ENCODE results near the gene PLCH2.

PLCH2 gene

DNA sequence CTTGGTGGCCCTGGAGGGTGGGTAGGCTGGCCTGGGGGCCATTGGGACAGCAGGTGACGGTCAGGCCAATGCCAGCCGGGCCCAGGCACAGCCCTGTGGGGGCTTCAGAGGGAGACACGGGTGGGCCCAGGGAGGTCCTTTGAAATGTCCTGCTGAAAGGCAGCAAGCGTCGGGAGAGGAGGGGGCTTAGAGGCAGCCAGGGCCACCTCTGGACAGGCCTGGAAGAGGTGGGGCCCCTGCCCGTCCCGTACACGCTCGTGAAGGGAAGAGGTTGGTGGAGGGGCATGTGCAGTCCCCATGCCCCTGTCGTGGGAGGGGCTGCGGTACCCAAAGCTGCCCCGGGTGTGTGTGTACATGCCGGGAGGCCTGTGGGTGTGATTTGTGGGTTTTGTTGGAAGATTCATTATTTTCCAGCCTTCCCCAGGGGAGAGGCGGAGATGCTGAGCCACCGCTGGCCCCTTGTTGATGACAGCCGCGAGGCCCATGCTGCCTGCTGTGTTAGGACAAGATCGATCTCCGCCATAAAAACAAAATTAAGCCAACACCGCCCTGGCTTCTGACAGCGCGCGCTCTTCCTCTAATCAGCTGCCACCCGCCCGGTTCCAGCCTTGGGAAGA, 3.4 kb upstream of the PLCH2 start:
- H3K4me3 Mint-ChIP-seq = no peak overlapping the region
- no peak overlapping the region for H3K27ac Mint-ChIP-seq
- H3K4me1 Mint-ChIP-seq = no peaks in the 10 kb centered on the region
- H3K36me3 Mint-ChIP-seq (ENCODE audit: low read depth) = no peaks in the 10 kb centered on the region
- TF ChIP-seq, protein P1, sequence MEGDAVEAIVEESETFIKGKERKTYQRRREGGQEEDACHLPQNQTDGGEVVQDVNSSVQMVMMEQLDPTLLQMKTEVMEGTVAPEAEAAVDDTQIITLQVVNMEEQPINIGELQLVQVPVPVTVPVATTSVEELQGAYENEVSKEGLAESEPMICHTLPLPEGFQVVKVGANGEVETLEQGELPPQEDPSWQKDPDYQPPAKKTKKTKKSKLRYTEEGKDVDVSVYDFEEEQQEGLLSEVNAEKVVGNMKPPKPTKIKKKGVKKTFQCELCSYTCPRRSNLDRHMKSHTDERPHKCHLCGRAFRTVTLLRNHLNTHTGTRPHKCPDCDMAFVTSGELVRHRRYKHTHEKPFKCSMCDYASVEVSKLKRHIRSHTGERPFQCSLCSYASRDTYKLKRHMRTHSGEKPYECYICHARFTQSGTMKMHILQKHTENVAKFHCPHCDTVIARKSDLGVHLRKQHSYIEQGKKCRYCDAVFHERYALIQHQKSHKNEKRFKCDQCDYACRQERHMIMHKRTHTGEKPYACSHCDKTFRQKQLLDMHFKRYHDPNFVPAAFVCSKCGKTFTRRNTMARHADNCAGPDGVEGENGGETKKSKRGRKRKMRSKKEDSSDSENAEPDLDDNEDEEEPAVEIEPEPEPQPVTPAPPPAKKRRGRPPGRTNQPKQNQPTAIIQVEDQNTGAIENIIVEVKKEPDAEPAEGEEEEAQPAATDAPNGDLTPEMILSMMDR (IDR thresholded peaks at IDR 0.05; ENCODE audit: unreplicated experiment in 3 of 3) = no peak
- H3K9me3 Mint-ChIP-seq = no peaks in the 10 kb centered on the region
- peaks cover 17% of the 10 kb centered on the region for H3K27me3 Mint-ChIP-seq (ENCODE audit: low read depth)

DNA sequence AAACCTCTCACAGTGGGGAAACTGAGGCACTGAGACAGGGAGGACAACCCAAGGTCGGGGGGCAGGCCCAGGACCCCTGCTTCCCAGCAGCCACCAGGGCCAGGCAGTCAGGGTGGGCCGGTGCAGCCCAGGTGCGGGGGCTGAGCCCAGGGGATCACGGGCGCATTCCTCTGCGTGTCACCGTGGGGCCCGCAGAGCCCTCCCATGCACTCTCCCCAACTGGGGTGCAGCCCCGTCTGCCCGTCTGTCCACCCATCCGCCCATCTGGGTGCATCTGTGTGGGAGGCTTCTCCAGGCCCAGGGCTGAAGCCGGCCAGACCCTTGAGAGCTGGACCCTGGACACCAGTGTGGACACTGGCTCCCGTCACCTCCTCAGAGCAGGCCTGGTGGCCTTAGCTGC, 2.9 kb upstream of the PLCH2 start:
- peaks cover 15% of the 10 kb centered on the region for H3K27me3 Mint-ChIP-seq (ENCODE audit: low read depth)

DNA sequence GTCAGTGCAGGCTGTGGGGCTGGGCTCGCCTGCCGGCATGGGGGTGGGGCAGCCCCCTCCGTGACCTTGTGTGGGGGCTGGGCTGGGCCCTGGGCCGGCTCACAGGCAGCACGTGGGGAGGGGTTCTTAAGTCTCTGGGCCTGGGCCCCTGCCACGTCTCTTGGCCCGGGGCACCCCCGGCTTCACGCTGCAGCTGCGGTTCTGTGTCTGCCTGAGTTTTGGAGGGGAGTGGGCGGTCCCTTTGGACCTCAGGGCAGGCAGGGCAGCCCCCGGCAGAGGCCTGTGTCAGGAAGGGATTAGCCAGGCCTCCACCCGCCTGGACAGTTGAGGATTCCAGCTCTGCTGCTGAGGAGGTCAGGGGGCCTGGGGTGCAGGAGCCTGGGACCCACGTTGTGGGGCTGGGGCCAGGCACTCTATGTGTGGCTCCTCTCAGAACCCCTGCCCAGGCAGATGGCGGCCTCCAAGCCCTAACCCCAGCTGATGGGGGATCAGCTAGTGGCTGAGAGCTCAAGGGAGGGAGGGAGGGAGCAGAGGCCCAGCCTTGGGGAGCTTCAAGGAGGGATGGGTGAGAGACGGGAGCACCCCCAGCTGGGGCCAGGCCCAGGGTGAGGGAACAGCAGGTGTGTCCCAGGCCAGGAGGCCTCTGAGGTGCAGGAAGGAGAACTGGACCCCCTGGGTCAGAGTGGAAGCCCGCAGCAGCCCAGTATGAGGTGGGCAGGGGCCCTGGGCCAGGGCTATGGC, 1.8 kb upstream of the PLCH2 start:
- no peaks in the 10 kb centered on the region for H3K9me3 Mint-ChIP-seq
- no peak overlapping the region for H3K4me3 Mint-ChIP-seq
- H3K27me3 Mint-ChIP-seq (ENCODE audit: low read depth) = peaks cover 5% of the 10 kb centered on the region
- no peaks in the 10 kb centered on the region for H3K4me1 Mint-ChIP-seq
- TF ChIP-seq, protein P1 (IDR thresholded peaks at IDR 0.05; ENCODE audit: unreplicated experiment in 3 of 3) = no peak
- H3K27ac Mint-ChIP-seq = no peak overlapping the region
- H3K36me3 Mint-ChIP-seq (ENCODE audit: low read depth) = no peaks in the 10 kb centered on the region

More for the DNA sequence above, 2.9 kb upstream of the PLCH2 start:
- H3K4me1 Mint-ChIP-seq = no peaks in the 10 kb centered on the region
- no peaks in the 10 kb centered on the region for H3K9me3 Mint-ChIP-seq
- no peaks in the 10 kb centered on the region for H3K36me3 Mint-ChIP-seq (ENCODE audit: low read depth)
- H3K27ac Mint-ChIP-seq = no peak overlapping the region
- TF ChIP-seq, protein P1 (IDR thresholded peaks at IDR 0.05; ENCODE audit: unreplicated experiment in 3 of 3) = no peak
- H3K4me3 Mint-ChIP-seq = no peak overlapping the region

DNA sequence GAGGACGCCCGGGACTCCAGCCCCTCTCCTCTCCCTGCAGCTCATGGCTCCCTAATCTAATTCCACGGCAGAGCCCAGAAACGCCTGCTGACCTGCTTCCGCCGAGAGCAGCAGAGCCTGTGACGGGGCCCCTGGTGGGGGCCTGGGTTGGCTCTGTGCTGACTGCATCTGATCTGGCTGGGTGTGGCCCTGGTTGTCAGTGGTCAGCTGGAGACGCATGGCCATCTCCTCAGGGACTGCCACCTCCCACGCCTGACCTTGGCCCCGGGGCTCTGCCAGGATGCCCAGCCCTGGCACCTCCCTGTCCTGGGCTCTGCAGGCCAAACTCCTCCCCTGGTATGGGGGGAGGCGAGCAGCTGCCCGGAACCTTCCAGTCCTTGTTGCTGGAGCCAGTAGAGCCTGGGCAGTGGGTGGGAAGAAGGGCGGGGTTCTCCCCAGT, 1.1 kb upstream of the PLCH2 start:
- TF ChIP-seq, protein P1 (IDR thresholded peaks at IDR 0.05; ENCODE audit: unreplicated experiment in 3 of 3) = no peak
- Mint-ChIP-seq H3K9me3 (no peaks in the 10 kb centered on the region), H3K4me3 (no peak overlapping the region), H3K4me1 (no peaks in the 10 kb centered on the region), H3K27ac (no peak overlapping the region), H3K36me3 (ENCODE audit: low read depth) (no peaks in the 10 kb centered on the region), H3K27me3 (ENCODE audit: low read depth) (peaks cover 5% of the 10 kb centered on the region)

DNA sequence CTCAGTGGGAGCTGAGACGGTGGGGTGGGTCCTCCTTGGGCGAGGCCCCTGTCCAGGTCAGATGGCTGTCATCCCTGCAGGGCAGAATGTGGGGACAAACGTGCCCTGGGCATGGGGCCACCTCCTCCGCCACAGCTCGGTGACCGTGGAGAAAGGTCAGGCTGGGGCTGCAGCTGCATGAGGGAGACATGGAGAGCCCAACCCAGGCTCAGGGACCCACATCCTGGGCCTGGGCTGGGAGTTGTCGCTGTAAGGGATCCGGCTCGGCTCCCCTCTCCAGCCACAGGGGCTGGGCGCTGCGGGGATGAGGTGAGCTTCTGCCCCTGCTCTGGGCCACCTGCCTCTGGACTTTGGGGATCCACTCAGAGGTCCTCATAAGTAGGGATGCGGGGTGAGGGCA, 518 bp upstream of the PLCH2 start:
- TF ChIP-seq, protein P1 (IDR thresholded peaks at IDR 0.05; ENCODE audit: unreplicated experiment in 3 of 3) = no peak
- no peaks in the 10 kb centered on the region for H3K36me3 Mint-ChIP-seq (ENCODE audit: low read depth)
- no peak overlapping the region for H3K27ac Mint-ChIP-seq
- H3K9me3 Mint-ChIP-seq = no peaks in the 10 kb centered on the region
- no peak overlapping the region for H3K4me3 Mint-ChIP-seq
- H3K27me3 Mint-ChIP-seq (ENCODE audit: low read depth) = peaks cover 5% of the 10 kb centered on the region
- no peaks in the 10 kb centered on the region for H3K4me1 Mint-ChIP-seq

DNA sequence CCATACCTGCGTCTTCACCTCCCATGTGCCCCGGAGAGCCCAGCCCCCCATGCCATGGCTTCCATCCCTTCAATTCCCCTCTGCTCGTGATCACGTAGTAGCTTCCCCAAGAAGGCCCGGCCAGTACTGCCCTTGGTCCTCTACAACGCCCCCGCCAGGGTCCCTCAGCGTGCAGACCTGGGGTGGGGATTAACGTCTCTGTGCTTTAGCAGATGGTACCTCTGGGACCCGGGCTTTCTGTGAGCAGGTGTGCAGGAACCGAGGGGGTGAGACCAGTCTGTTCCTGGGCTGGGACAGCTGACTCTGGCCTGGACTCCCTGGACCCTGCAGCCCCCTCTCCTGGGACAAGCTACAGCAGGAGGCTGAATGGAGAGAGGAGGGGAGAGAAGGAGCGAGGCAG, 1.2 kb downstream of the PLCH2 start:
- TF ChIP-seq, protein P1 (IDR thresholded peaks at IDR 0.05; ENCODE audit: unreplicated experiment in 3 of 3) = no peak
- Mint-ChIP-seq H3K4me3 (no peak overlapping the region), H3K4me1 (no peaks in the 10 kb centered on the region), H3K36me3 (ENCODE audit: low read depth) (no peaks in the 10 kb centered on the region), H3K9me3 (no peaks in the 10 kb centered on the region), H3K27me3 (ENCODE audit: low read depth) (peaks cover 5% of the 10 kb centered on the region), H3K27ac (no peak overlapping the region)

Data from nephron (organoid).